SK-N-SH (cell line): Measurements from ENCODE around the gene NUMBL. TPM values are rescaled to one million over a fixed set of nuclear protein-coding genes. Genes with fewer than 3 reads are reported as not detected.

Experiments used
- CTCF ChIA-PET: fragments of 300-600, 350-600 bp; formaldehyde crosslinking; extraction: SDS; loops from one replicate; lab custom pipeline; 2021; lab: Yijun Ruan, JAX
- POLR2A ChIA-PET: fragments of 350-600 bp; sonication (Branson Sonifier 250); formaldehyde crosslinking; extraction: SDS; loops from one replicate; lab custom pipeline; 2020; ENCODE audit warnings: antibody characterized with exemption, inconsistent platforms; lab: Yijun Ruan, JAX
- DNase-seq: peaks from one replicate; pipeline ENCODE4 v3.0.0; 2012
- H2AFZ ChIP-seq: fragments of 200-600 bp; sonication (generic); 2 replicates; pipeline ENCODE4 v1.8.1; 2016; ENCODE audit warnings: antibody characterized with exemption, mild to moderate bottlenecking, low read depth
- H3F3A ChIP-seq: fragments of 200-600 bp; sonication (generic); replicated peaks from 2 replicates; pipeline ENCODE3; 2016; ENCODE audit warnings: antibody characterized with exemption, mild to moderate bottlenecking; ENCODE audit not compliant: insufficient read depth
- H3K27ac ChIP-seq, 2 experiments: fragments of 200-500 bp in 1 of 2; fragments of 200-600 bp in 1 of 2; sonication (Bioruptor generic) in 1 of 2; sonication (generic), shearing (Covaris generic) in 1 of 2; 2 replicates each; pipeline versions ENCODE4 v1.5.1 to v1.6.1; 2014 to 2016; ENCODE audit warnings: low read depth in 2 of 2, inconsistent platforms in 1 of 2, low read length in 1 of 2, mild to moderate bottlenecking in 1 of 2, mixed read lengths in 1 of 2
- H3K27me3 ChIP-seq: fragments of 200-600 bp; sonication (generic), shearing (Covaris generic); 2 replicates; pipeline ENCODE4 v1.6.1; 2016; ENCODE audit warnings: mixed run types; ENCODE audit not compliant: insufficient read depth
- H3K36me3 ChIP-seq, 2 experiments: fragments of 200-500 bp in 1 of 2; fragments of 200-600 bp in 1 of 2; sonication (Bioruptor generic) in 1 of 2; sonication (generic) in 1 of 2; replicated peaks in 1 of 2; 2 replicates each; pipeline versions ENCODE3 to v1.5.1; 2014 to 2016; ENCODE audit warnings: low read length in 1 of 2, mild to moderate bottlenecking in 1 of 2; ENCODE audit not compliant: insufficient read depth in 2 of 2, control insufficient read depth in 1 of 2
- H3K4me1 ChIP-seq, 2 experiments: fragments of 200-500 bp in 1 of 2; fragments of 200-600 bp in 1 of 2; sonication (Bioruptor generic) in 1 of 2; sonication (generic), shearing (Covaris generic) in 1 of 2; 2 replicates each; pipeline versions ENCODE4 v1.5.1 to v1.6.1; 2014 to 2016; ENCODE audit warnings: low read depth in 1 of 2, low read length in 1 of 2, mixed run types in 1 of 2; ENCODE audit not compliant: insufficient read depth in 2 of 2, control insufficient read depth in 1 of 2
- H3K4me2 ChIP-seq: fragments of 200-600 bp; sonication (generic), shearing (Covaris generic); 2 replicates; pipeline ENCODE4 v1.6.1; 2017; ENCODE audit warnings: mixed run types
- H3K4me3 ChIP-seq, 2 experiments: fragments of 200-500 bp in 1 of 2; fragments of 200-600 bp in 1 of 2; sonication (Bioruptor generic) in 1 of 2; sonication (generic), shearing (Covaris generic) in 1 of 2; 2 replicates each; pipeline versions ENCODE4 v1.5.1 to v1.8.1; 2014 to 2016; ENCODE audit warnings: low read depth in 2 of 2, inconsistent platforms in 1 of 2, low read length in 1 of 2, mild to moderate bottlenecking in 1 of 2, mixed read lengths in 1 of 2, moderate library complexity in 1 of 2
- H3K79me2 ChIP-seq: fragments of 200-600 bp; sonication (generic); 2 replicates; pipeline ENCODE4 v1.8.1; 2017; ENCODE audit warnings: mild to moderate bottlenecking; ENCODE audit not compliant: insufficient read depth
- H3K9ac ChIP-seq: fragments of 200-600 bp; sonication (generic); 2 replicates; pipeline ENCODE4 v1.6.1; 2017; ENCODE audit warnings: mixed run types
- H3K9me2 ChIP-seq: fragments of 200-600 bp; sonication (generic); 2 replicates; pipeline ENCODE4 v1.6.1; 2017; ENCODE audit warnings: mixed run types
- H3K9me3 ChIP-seq: fragments of 200-600 bp; sonication (generic); 2 replicates; pipeline ENCODE4 v1.6.1; 2017; ENCODE audit warnings: mixed run types, mild to moderate bottlenecking, moderate library complexity
- H4K20me1 ChIP-seq: fragments of 200-600 bp; sonication (generic); 2 replicates; pipeline ENCODE4 v1.6.1; 2017; ENCODE audit warnings: mild to moderate bottlenecking, mixed run types; ENCODE audit not compliant: insufficient read depth
- EP300 ChIP-seq, 2 experiments: IDR thresholded peaks; 2 replicates each; pipeline versions ENCODE4 v1.4.0 to v1.6.1; 2012; ENCODE audit warnings: borderline replicate concordance in 1 of 2, low read depth in 1 of 2, low read length in 1 of 2
- EZH2phosphoT487 ChIP-seq: fragments of 200-600 bp; sonication (generic); IDR thresholded peaks from 2 replicates; pipeline ENCODE4 v1.6.1; 2017; ENCODE audit warnings: low read depth, mixed run types, mild to moderate bottlenecking, antibody characterized with exemption, moderate library complexity, borderline replicate concordance
- FOSL2 ChIP-seq: IDR thresholded peaks from 2 replicates; pipeline ENCODE4 v1.4.0; 2012; ENCODE audit warnings: low read depth, mild to moderate bottlenecking, moderate library complexity, borderline replicate concordance
- FOXM1 ChIP-seq: IDR thresholded peaks from 2 replicates; pipeline ENCODE4 v1.4.0; 2012; ENCODE audit warnings: low read depth, mild to moderate bottlenecking
- GABPA ChIP-seq: IDR thresholded peaks from 2 replicates; pipeline ENCODE4 v1.4.0; 2012; ENCODE audit warnings: low read depth, mild to moderate bottlenecking
- JUND ChIP-seq: IDR thresholded peaks from 2 replicates; pipeline ENCODE4 v1.4.0; 2012
- MEF2A ChIP-seq: IDR thresholded peaks from 2 replicates; pipeline ENCODE4 v1.4.0; 2012; ENCODE audit warnings: low read depth, borderline replicate concordance
- SIN3A ChIP-seq: IDR thresholded peaks from 2 replicates; pipeline ENCODE4 v1.6.1; 2012; ENCODE audit warnings: low read depth, mild to moderate bottlenecking, low read length, moderate library complexity, borderline replicate concordance
- TAF1 ChIP-seq: IDR thresholded peaks from 2 replicates; pipeline ENCODE4 v1.6.1; 2012; ENCODE audit warnings: low read depth, mild to moderate bottlenecking, low read length, moderate library complexity, borderline replicate concordance
- TCF12 ChIP-seq: IDR thresholded peaks from 2 replicates; pipeline ENCODE4 v1.4.0; 2012
- YY1 ChIP-seq: IDR thresholded peaks from 2 replicates; pipeline ENCODE4 v1.4.0; 2012; ENCODE audit warnings: low read depth, mild to moderate bottlenecking
- WGBS: methylation state at CpG from one replicate; pipeline ENCODE4 v1.1.6; 2017; ENCODE audit warnings: low lambda C conversion rate; 5-methylcytosine and 5-hydroxymethylcytosine counted together
- polyA plus RNA-seq, 3 experiments: library from polyadenylated mRNA; depleted of rRNA; stranded (reverse); fragments of >200 nt; gene quantifications; 2 replicates each; pipeline ENCODE4 v1.2.3, GENCODE V29; 2012
- TF ChIP-seq, protein P1 (sequence below): IDR thresholded peaks from 2 replicates; pipeline ENCODE4 v1.4.0; 2012; ENCODE audit warnings: low read depth, borderline replicate concordance
- TF ChIP-seq, protein P2 (sequence below): fragments of 200-600 bp; sonication (generic); IDR thresholded peaks from 2 replicates; pipeline ENCODE4 v1.6.1; 2017; ENCODE audit warnings: antibody characterized with exemption, mild to moderate bottlenecking, moderate library complexity
- TF ChIP-seq, protein P3 (sequence below): fragments of 150-350 bp; IDR thresholded peaks from 2 replicates; pipeline ENCODE4 v1.6.1; 2017; ENCODE audit warnings: antibody characterized with exemption, low read length, low read depth, borderline replicate concordance
- TF ChIP-seq, protein P4 (sequence below): IDR thresholded peaks from 2 replicates; pipeline ENCODE4; 2012
- TF ChIP-seq, protein P5 (sequence below): fragments of 150-350 bp; IDR thresholded peaks from 2 replicates; pipeline ENCODE4 v1.6.1; 2016; ENCODE audit warnings: mild to moderate bottlenecking, low read depth, low read length

Gene NUMBL
- polyA plus RNA-seq, 1 of the 3 experiments (the other 2 are of a cell fraction) = 54.6 TPM

DNA sequence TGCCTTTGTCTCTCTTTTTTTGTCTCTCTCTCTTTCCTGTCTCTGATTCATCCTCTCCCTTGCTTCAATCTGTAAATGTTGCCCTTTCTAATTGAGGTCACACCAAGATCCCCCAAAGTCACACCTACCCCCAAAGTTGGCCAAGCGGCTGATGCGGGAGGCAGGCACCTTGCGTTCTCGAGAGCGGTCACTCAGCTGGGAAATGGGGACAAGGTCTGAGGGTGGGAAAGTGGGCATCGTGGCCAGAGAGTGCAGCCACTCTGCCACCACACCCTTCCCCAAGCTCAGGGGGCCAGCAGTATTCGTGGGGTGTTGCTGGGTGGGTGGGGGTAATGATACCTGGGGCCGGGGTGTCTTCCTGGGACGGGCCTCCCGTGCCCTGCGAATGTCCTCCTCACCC is 23.5 kb upstream of the NUMBL start:
- ChIA-PET POLR2A (no interaction called here), CTCF (no interaction called here)
- TF ChIP-seq TAF1 (no peak), JUND (no peak), TCF12 (no peak), FOXM1 (no peak), FOSL2 (no peak), SIN3A (no peak), EP300 (IDR thresholded peaks at IDR 0.05; ENCODE audit: borderline replicate concordance in 1 of 2, low read depth in 1 of 2, low read length in 1 of 2) (no peak)
- TF ChIP-seq, protein P1, sequence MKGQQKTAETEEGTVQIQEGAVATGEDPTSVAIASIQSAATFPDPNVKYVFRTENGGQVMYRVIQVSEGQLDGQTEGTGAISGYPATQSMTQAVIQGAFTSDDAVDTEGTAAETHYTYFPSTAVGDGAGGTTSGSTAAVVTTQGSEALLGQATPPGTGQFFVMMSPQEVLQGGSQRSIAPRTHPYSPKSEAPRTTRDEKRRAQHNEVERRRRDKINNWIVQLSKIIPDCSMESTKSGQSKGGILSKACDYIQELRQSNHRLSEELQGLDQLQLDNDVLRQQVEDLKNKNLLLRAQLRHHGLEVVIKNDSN = no peak
- TF ChIP-seq, protein P2, sequence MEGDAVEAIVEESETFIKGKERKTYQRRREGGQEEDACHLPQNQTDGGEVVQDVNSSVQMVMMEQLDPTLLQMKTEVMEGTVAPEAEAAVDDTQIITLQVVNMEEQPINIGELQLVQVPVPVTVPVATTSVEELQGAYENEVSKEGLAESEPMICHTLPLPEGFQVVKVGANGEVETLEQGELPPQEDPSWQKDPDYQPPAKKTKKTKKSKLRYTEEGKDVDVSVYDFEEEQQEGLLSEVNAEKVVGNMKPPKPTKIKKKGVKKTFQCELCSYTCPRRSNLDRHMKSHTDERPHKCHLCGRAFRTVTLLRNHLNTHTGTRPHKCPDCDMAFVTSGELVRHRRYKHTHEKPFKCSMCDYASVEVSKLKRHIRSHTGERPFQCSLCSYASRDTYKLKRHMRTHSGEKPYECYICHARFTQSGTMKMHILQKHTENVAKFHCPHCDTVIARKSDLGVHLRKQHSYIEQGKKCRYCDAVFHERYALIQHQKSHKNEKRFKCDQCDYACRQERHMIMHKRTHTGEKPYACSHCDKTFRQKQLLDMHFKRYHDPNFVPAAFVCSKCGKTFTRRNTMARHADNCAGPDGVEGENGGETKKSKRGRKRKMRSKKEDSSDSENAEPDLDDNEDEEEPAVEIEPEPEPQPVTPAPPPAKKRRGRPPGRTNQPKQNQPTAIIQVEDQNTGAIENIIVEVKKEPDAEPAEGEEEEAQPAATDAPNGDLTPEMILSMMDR = no peak
- TF ChIP-seq, protein P3, sequence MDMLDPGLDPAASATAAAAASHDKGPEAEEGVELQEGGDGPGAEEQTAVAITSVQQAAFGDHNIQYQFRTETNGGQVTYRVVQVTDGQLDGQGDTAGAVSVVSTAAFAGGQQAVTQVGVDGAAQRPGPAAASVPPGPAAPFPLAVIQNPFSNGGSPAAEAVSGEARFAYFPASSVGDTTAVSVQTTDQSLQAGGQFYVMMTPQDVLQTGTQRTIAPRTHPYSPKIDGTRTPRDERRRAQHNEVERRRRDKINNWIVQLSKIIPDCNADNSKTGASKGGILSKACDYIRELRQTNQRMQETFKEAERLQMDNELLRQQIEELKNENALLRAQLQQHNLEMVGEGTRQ = no peak
- Histone ChIP-seq H3K27me3 (no peaks in the 10 kb centered on the region), H2AFZ (no peak overlapping the region), H3F3A (peaks cover 17% of the 10 kb centered on the region), H3K9me2 (no peaks in the 10 kb centered on the region), H4K20me1 (no peaks in the 10 kb centered on the region), H3K9ac (peak overlapping the region; percentile 98), H3K9me3 (no peaks in the 10 kb centered on the region), H3K4me3 (peak overlapping the region; percentile 70 to 80), H3K36me3 (peaks cover 2 to 16% of the 10 kb centered on the region in 2 experiments), H3K27ac (peak overlapping the region; percentile 96 to 100), H3K4me2 (peak overlapping the region; percentile 89), H3K79me2 (peaks cover 33% of the 10 kb centered on the region), H3K4me1 (peaks cover 8 to 30% of the 10 kb centered on the region in 2 experiments; a peak in 1 of 4 replicates)
- DNase-seq = no peak
- WGBS = 94% methylated on average over 6 of the region's 11 CpGs

DNA sequence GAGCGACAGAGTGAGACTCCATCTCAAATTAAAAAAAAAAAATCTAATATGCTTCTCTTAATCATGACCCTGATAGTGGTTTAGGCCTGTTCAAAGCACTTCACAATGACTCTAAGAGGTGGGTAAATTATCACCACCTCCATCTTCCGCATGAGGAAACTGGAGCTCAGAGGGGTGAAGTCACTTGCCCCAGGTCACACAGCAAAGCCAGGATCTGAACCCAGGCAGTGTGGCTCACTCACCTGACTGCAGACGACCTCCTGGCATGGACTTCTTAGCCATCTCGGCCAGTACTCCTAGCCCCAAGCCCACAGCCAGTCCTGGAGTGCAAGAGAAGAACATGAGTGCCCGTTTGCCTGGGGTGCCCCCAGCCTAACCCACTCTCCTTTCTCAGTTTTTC is 19.4 kb upstream of the NUMBL start:
- no peak for DNase-seq
- Histone ChIP-seq H3K9ac (no peak overlapping the region), H3K36me3 (peaks cover 6 to 46% of the 10 kb centered on the region in 2 experiments), H3K27me3 (no peaks in the 10 kb centered on the region), H3K9me3 (no peaks in the 10 kb centered on the region), H3F3A (no peaks in the 10 kb centered on the region), H3K4me2 (no peak overlapping the region), H4K20me1 (no peaks in the 10 kb centered on the region), H3K4me3 (no peak overlapping the region), H3K4me1 (peaks cover 0 to 6% of the 10 kb centered on the region in 2 experiments; a peak in 1 of 4 replicates), H3K27ac (no peak overlapping the region), H2AFZ (no peak overlapping the region), H3K9me2 (no peaks in the 10 kb centered on the region), H3K79me2 (peaks cover 15% of the 10 kb centered on the region)
- ChIA-PET CTCF (no interaction called here), POLR2A (no interaction called here)
- 95% methylated on average over 4 of the region's 5 CpGs for WGBS
- TF ChIP-seq, protein P4, sequence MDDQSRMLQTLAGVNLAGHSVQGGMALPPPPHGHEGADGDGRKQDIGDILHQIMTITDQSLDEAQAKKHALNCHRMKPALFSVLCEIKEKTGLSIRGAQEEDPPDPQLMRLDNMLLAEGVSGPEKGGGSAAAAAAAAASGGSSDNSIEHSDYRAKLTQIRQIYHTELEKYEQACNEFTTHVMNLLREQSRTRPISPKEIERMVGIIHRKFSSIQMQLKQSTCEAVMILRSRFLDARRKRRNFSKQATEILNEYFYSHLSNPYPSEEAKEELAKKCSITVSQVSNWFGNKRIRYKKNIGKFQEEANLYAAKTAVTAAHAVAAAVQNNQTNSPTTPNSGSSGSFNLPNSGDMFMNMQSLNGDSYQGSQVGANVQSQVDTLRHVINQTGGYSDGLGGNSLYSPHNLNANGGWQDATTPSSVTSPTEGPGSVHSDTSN = no peak
- no peak for TF ChIP-seq JUND
- TF ChIP-seq, protein P1 = no peak
- no peak for TF ChIP-seq EZH2phosphoT487
- TF ChIP-seq, protein P5, sequence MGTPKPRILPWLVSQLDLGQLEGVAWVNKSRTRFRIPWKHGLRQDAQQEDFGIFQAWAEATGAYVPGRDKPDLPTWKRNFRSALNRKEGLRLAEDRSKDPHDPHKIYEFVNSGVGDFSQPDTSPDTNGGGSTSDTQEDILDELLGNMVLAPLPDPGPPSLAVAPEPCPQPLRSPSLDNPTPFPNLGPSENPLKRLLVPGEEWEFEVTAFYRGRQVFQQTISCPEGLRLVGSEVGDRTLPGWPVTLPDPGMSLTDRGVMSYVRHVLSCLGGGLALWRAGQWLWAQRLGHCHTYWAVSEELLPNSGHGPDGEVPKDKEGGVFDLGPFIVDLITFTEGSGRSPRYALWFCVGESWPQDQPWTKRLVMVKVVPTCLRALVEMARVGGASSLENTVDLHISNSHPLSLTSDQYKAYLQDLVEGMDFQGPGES = no peak
- TF ChIP-seq GABPA = no peak
- TF ChIP-seq, protein P2 = no peak
- TF ChIP-seq, protein P3 = no peak
- no peak for TF ChIP-seq YY1
- TF ChIP-seq MEF2A = no peak
